Keratinocyte (primary cell): ENCODE data around the gene TMEM45A. TPM values are rescaled to one million over a fixed set of nuclear protein-coding genes. Genes with fewer than 3 reads are reported as not detected.

Experiments used
- DNase-seq: peaks from one replicate; pipeline ENCODE4 v3.0.0-alpha.2; 2011; ENCODE audit warnings: low read depth, missing footprints, low spot score
- FAIRE-seq: peaks from 2 replicates; lab custom pipeline; 2011; peaks lifted over from hg19 to GRCh38; lab: Jason Lieb, UNC
- H2AFZ ChIP-seq: 2 replicates; pipeline ENCODE4 v1.6.0; 2012; ENCODE audit warnings: low read length, control low read depth, inconsistent platforms; ENCODE audit not compliant: control insufficient read depth
- H3K27ac ChIP-seq: 2 replicates; pipeline ENCODE4 v1.5.1; 2011; ENCODE audit warnings: low read length; ENCODE audit not compliant: control insufficient read depth, insufficient read depth
- H3K27me3 ChIP-seq: 3 replicates; pipeline ENCODE4 v1.6.0; 2011; ENCODE audit warnings: low read length; ENCODE audit not compliant: control insufficient read depth, insufficient read depth; ENCODE audit errors: extremely low read depth
- H3K36me3 ChIP-seq, 2 experiments: 2 replicates in 1 of 2; 3 replicates in 1 of 2; pipeline ENCODE4 v1.5.1; 2011; ENCODE audit warnings: low read length in 2 of 2, mild to moderate bottlenecking in 1 of 2; ENCODE audit not compliant: control insufficient read depth in 2 of 2, insufficient read depth in 2 of 2; ENCODE audit errors: extremely low read depth in 1 of 2
- H3K4me1 ChIP-seq: 3 replicates; pipeline ENCODE4 v1.5.1; 2011; ENCODE audit warnings: low read length; ENCODE audit not compliant: control insufficient read depth, insufficient read depth; ENCODE audit errors: extremely low read depth
- H3K4me2 ChIP-seq: 3 replicates; pipeline ENCODE4 v1.6.0; 2011; ENCODE audit warnings: low read depth, low read length; ENCODE audit not compliant: control insufficient read depth, insufficient read depth; ENCODE audit errors: extremely low read depth
- H3K4me3 ChIP-seq, 3 experiments: fragments of 200-600 bp in 1 of 3; sonication (generic) in 1 of 3; 2 replicates in 2 of 3; 3 replicates in 1 of 3; pipeline ENCODE4 v1.5.1; 2011 to 2016; ENCODE audit warnings: low read length in 3 of 3, mild to moderate bottlenecking in 3 of 3, control low read depth in 2 of 3, inconsistent platforms in 1 of 3, low read depth in 1 of 3, mixed read lengths in 1 of 3, mixed run types in 1 of 3, moderate library complexity in 1 of 3; ENCODE audit not compliant: control insufficient read depth in 2 of 3, insufficient read depth in 2 of 3; ENCODE audit errors: extremely low read depth in 1 of 3
- H3K79me2 ChIP-seq: 2 replicates; pipeline ENCODE4 v1.6.0; 2012; ENCODE audit warnings: low read length; ENCODE audit not compliant: control insufficient read depth, insufficient read depth
- H3K9ac ChIP-seq: 3 replicates; pipeline ENCODE4 v1.6.0; 2011; ENCODE audit warnings: low read length; ENCODE audit not compliant: control insufficient read depth, insufficient read depth; ENCODE audit errors: extremely low read depth
- H3K9me1 ChIP-seq: 3 replicates; pipeline ENCODE4 v1.6.0; 2011; ENCODE audit warnings: low read length; ENCODE audit not compliant: control insufficient read depth, insufficient read depth; ENCODE audit errors: extremely low read depth
- H3K9me3 ChIP-seq: 2 replicates; pipeline ENCODE4 v1.5.1; 2012; ENCODE audit warnings: low read depth, low read length; ENCODE audit not compliant: control insufficient read depth
- H4K20me1 ChIP-seq: 3 replicates; pipeline ENCODE4 v1.6.0; 2011; ENCODE audit warnings: low read length; ENCODE audit not compliant: control insufficient read depth, insufficient read depth; ENCODE audit errors: extremely low read depth
- EZH2 ChIP-seq: IDR thresholded peaks from one replicate; pipeline ENCODE4 v1.6.1; 2012; ENCODE audit warnings: inconsistent platforms, mild to moderate bottlenecking, low read length, moderate library complexity
- dilution Hi-C: fragments of 300-500 bp; cut with MboI; formaldehyde crosslinking; loops from one replicate; pipeline ENCODE4 v1.7.0; 2020; ENCODE audit warnings: low sequenced_read_pairs; ENCODE audit not compliant: extremely low pct_ligation_motif_present
- polyA plus RNA-seq, 5 experiments: library from polyadenylated mRNA; depleted of rRNA in 3 of 5; stranded (reverse) in 3 of 5; stranded (forward) in 1 of 5; unstranded in 1 of 5; fragments of >200 nt; gene quantifications; 1 replicate in 1 of 5; 2 replicates in 3 of 5; 3 replicates in 1 of 5; pipeline versions ENCODE4 v1.2.1 to v1.2.3, GENCODE V29; 2011 to 2012; ENCODE audit warnings: missing spikeins in 2 of 5, low read depth in 1 of 5, low replicate concordance in 1 of 5
- TF ChIP-seq, protein P1 (sequence below), 3 experiments: IDR thresholded peaks in 1 of 3; conservative IDR thresholded peaks in 1 of 3; optimal IDR thresholded peaks in 1 of 3; 2 replicates in 2 of 3; 3 replicates in 1 of 3; pipeline versions ENCODE3 to v1.5.1; 2011; ENCODE audit warnings: low read length in 3 of 3, mild to moderate bottlenecking in 3 of 3, moderate library complexity in 2 of 3, control low read depth in 1 of 3, inconsistent platforms in 1 of 3; ENCODE audit not compliant: insufficient read depth in 2 of 3; ENCODE audit errors: extremely low read depth in 1 of 3

Gene TMEM45A
- polyA plus RNA-seq, 1 donor (not counting 4 experiments of a cell fraction or from before 2014, with no cell fraction given) = 57.2 TPM

DNA sequence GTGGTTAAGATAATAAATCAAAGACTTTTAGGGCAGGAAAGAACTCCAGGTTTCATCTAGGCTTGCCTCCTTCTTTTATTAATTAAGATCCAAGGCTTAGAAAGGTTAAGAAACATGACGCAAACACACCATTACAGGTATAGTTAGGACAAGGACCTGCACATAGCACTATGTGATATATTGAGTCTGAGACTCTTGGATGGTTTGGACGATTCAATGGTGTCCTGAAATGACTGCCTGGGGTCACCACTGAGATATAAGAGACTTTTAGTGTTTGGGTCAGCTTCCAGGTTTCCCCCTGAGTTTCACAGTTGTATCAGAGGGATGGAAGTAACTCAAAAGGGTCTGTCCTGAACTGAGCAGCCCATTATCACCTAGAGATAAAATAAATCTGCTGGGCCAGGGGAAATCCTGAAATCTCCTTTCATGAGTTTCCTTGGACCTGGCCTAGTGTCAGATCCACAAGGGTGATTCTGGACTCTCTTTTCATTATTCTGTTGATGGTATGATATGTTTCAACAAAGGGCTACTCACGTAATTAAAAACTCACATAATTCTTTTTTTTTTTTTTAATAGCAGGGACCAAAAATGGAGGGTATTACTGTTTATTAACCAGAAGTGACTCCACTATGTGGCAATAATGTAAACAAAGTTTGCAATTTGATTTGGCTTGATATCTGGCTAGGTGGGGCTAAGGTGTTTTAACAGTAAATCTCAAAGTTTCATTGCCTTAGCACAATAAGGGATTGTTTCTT lies 61.4 kb downstream of the TMEM45A start:
- no peak for TF ChIP-seq EZH2
- TF ChIP-seq, protein P1, sequence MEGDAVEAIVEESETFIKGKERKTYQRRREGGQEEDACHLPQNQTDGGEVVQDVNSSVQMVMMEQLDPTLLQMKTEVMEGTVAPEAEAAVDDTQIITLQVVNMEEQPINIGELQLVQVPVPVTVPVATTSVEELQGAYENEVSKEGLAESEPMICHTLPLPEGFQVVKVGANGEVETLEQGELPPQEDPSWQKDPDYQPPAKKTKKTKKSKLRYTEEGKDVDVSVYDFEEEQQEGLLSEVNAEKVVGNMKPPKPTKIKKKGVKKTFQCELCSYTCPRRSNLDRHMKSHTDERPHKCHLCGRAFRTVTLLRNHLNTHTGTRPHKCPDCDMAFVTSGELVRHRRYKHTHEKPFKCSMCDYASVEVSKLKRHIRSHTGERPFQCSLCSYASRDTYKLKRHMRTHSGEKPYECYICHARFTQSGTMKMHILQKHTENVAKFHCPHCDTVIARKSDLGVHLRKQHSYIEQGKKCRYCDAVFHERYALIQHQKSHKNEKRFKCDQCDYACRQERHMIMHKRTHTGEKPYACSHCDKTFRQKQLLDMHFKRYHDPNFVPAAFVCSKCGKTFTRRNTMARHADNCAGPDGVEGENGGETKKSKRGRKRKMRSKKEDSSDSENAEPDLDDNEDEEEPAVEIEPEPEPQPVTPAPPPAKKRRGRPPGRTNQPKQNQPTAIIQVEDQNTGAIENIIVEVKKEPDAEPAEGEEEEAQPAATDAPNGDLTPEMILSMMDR (optimal IDR thresholded peaks at IDR 0.05 in 1 of 3, IDR thresholded peaks at IDR 0.05 in 1 of 3, conservative IDR thresholded peaks at IDR 0.05 in 1 of 3; ENCODE audit: extremely low read depth in 1 of 3, insufficient read depth in 2 of 3, low read length in 3 of 3) = no peak
- Histone ChIP-seq H3K27ac (no peak overlapping the region), H3K36me3 (no peaks in the 10 kb centered on the region), H4K20me1 (no peaks in the 10 kb centered on the region), H3K9me3 (no peaks in the 10 kb centered on the region), H3K27me3 (no peaks in the 10 kb centered on the region), H3K79me2 (no peaks in the 10 kb centered on the region), H3K9ac (no peak overlapping the region), H3K4me3 (no peak overlapping the region), H2AFZ (no peak overlapping the region), H3K4me2 (no peak overlapping the region), H3K4me1 (peaks cover 20% of the 10 kb centered on the region), H3K9me1 (no peaks in the 10 kb centered on the region)
- FAIRE-seq (no peak), DNase-seq (no peak)
- dilution Hi-C loops = no loop called here

DNA sequence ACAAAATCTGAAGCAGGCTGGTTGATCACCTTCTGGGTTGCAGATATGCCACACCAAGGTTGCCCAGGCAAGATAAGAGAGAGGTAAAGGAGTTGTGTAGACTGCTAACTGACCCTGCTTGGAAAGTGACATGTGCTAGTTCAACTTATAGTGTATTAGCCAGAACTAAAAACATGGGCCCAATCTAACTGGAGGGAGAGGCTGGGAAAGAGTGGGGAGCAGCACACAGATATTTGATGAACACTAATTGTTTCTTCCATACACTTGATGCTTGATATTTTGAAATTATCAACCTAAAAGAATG lies 61.9 kb downstream of the TMEM45A start:
- H3K4me2 ChIP-seq = no peak overlapping the region
- no peak overlapping the region for H3K4me3 ChIP-seq
- FAIRE-seq (no peak), DNase-seq (no peak)
- dilution Hi-C loops = no loop called here
- H2AFZ ChIP-seq = no peak overlapping the region
- H3K4me1 ChIP-seq = peaks cover 20% of the 10 kb centered on the region
- TF ChIP-seq EZH2 = no peak
- TF ChIP-seq, protein P1 (optimal IDR thresholded peaks at IDR 0.05 in 1 of 3, IDR thresholded peaks at IDR 0.05 in 1 of 3, conservative IDR thresholded peaks at IDR 0.05 in 1 of 3; ENCODE audit: extremely low read depth in 1 of 3, insufficient read depth in 2 of 3, low read length in 3 of 3) = no peak
- H3K9me3 ChIP-seq = no peaks in the 10 kb centered on the region
- H3K79me2 ChIP-seq = no peaks in the 10 kb centered on the region
- H3K9ac ChIP-seq = no peak overlapping the region
- H3K27ac ChIP-seq = no peak overlapping the region
- no peaks in the 10 kb centered on the region for H3K27me3 ChIP-seq
- H3K9me1 ChIP-seq = no peaks in the 10 kb centered on the region
- H4K20me1 ChIP-seq = no peaks in the 10 kb centered on the region
- H3K36me3 ChIP-seq = no peaks in the 10 kb centered on the region
